Astrocyte of the spinal cord (primary cell): ENCODE data around the gene IGF2BP1.
A peak's percentile ranks its signal among the peaks of the same experiment; 100 is the strongest.

Experiments used
- DNase-seq: peaks from one replicate; pipeline ENCODE4 v3.0.0; 2011; ENCODE audit warnings: low read depth, low spot score
- H3K4me3 ChIP-seq: 2 replicates; pipeline ENCODE4 v1.5.1; 2011; ENCODE audit warnings: low read depth, mild to moderate bottlenecking, low read length, moderate library complexity
- CTCF ChIP-seq: IDR thresholded peaks from 2 replicates; pipeline ENCODE4 v1.5.1; 2012; ENCODE audit warnings: low read depth, mild to moderate bottlenecking, low read length, inconsistent platforms
- in situ Hi-C: cut with HindIII; loops from 2 replicates; pipeline ENCODE4 v1.10.0; 2017; ENCODE audit warnings: low sequenced_read_pairs

IGF2BP1 gene

GRCh38 chr17:49051269-49051668 is 54.1 kb downstream of the IGF2BP1 start:
- DNase-seq, result no peak
- in situ Hi-C loops, result no loop called here
- H3K4me3 ChIP-seq, result no peak overlapping the region
- no peak for TF ChIP-seq CTCF

- no peak for DNase-seq
- no peak overlapping the region for H3K4me3 ChIP-seq
- in situ Hi-C loops, result no loop called here
- no peak for TF ChIP-seq CTCF
Observed at GRCh38 chr17:49053171-49053829, 56.1 kb downstream of the IGF2BP1 start.

GRCh38 chr17:49054342-49055092 is 57.3 kb downstream of the IGF2BP1 start:
- no peak for TF ChIP-seq CTCF
- in situ Hi-C loops, result no loop called here

GRCh38 chr17:49055181-49055927 is 58.2 kb downstream of the IGF2BP1 start:
- no peak for DNase-seq
- TF ChIP-seq CTCF, result no peak
- in situ Hi-C loops, result no loop called here
- no peak overlapping the region for H3K4me3 ChIP-seq

More at GRCh38 chr17:49054342-49055092, 57.3 kb downstream of the IGF2BP1 start:
- H3K4me3 ChIP-seq, result no peak overlapping the region
- DNase-seq, result no peak

GRCh38 chr17:49061524-49061943 is 64.3 kb downstream of the IGF2BP1 start:
- H3K4me3 ChIP-seq, result no peak overlapping the region
- peak; percentile 17 for DNase-seq
- in situ Hi-C loops, result no loop called here
- no peak for TF ChIP-seq CTCF

- in situ Hi-C loops, result no loop called here
- H3K4me3 ChIP-seq, result no peak overlapping the region
- DNase-seq, result peak; percentile 53
- no peak for TF ChIP-seq CTCF
Observed at GRCh38 chr17:49063652-49064051, 66.5 kb downstream of the IGF2BP1 start.
